ENCODE data around the gene ALG1. TPM values are rescaled to one million over a fixed set of nuclear protein-coding genes. Genes with fewer than 3 reads are reported as not detected.
A peak's percentile ranks its signal among the peaks of the same experiment; 100 is the strongest.

ALG1 gene
- total and polyA plus RNA-seq, 2 of the 13 experiments (the other 11 are each of a cell fraction or from before 2014, with no cell fraction given): 43.3 to 75.6 TPM

DNA sequence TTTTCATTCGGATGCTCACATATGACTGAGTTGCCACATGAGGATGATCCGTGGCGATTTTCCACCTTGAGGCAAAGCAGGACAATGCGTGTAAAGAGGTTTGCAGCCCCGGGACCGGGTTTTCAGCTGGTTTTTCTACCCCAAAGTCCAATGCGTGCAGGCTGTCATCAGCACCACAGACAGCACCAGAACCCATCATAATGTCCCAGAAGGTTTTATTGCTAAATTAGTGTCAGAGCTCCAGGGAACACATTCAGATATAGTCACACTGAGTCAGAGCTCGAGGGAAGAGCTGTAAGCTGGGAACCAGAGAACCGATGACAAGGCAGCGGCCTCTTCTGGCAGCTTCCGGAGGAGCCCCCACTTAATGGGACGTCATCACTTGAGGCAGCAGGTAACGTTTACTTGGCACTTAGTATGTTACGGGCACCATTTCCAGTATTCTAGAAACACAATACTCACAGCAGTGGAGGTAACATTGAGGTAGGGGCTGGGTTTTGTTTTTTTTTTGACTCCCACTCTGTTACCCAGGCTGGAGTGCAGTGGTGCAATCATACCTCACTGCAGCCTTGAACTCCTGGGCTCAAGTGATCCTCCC is 29.0 kb upstream of the ALG1 start (continued):
- peak; percentile 61 for TF ChIP-seq XRCC5 (optimal IDR thresholded peaks at IDR 0.05; ENCODE audit: low read length)
- TF ChIP-seq, protein P1, sequence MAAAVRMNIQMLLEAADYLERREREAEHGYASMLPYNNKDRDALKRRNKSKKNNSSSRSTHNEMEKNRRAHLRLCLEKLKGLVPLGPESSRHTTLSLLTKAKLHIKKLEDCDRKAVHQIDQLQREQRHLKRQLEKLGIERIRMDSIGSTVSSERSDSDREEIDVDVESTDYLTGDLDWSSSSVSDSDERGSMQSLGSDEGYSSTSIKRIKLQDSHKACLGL (CRISPR knock-in tag; IDR thresholded peaks at IDR 0.05): no peak
- TF ChIP-seq SOX5 (CRISPR knock-in tag; IDR thresholded peaks at IDR 0.05; ENCODE audit: borderline replicate concordance): no peak
- no peak for TF ChIP-seq ZBTB8A (CRISPR knock-in tag; IDR thresholded peaks at IDR 0.05; ENCODE audit: borderline replicate concordance, low read depth)
- 0 out of 2 replicates have a peak, but pooled peaks have one; percentile 8 for TF ChIP-seq ZNF543 (CRISPR knock-in tag; IDR thresholded peaks at IDR 0.05)
- 0 out of 2 replicates have a peak, but pooled peaks have one; percentile 37 for TF ChIP-seq ZSCAN20 (CRISPR knock-in tag; IDR thresholded peaks at IDR 0.05; ENCODE audit: borderline replicate concordance)
- TF ChIP-seq RFX3 (CRISPR knock-in tag; IDR thresholded peaks at IDR 0.05): no peak
- peak; percentile 22; the same call in 1 of the 2 replicates for TF ChIP-seq JUN (CRISPR knock-in tag; IDR thresholded peaks at IDR 0.05)
- TF ChIP-seq, protein P2, sequence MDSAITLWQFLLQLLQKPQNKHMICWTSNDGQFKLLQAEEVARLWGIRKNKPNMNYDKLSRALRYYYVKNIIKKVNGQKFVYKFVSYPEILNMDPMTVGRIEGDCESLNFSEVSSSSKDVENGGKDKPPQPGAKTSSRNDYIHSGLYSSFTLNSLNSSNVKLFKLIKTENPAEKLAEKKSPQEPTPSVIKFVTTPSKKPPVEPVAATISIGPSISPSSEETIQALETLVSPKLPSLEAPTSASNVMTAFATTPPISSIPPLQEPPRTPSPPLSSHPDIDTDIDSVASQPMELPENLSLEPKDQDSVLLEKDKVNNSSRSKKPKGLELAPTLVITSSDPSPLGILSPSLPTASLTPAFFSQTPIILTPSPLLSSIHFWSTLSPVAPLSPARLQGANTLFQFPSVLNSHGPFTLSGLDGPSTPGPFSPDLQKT (CRISPR knock-in tag; IDR thresholded peaks at IDR 0.05; ENCODE audit: borderline replicate concordance): no peak
- TF ChIP-seq TRIM24 (CRISPR knock-in tag; IDR thresholded peaks at IDR 0.05): no peak
- TF ChIP-seq, protein P3, sequence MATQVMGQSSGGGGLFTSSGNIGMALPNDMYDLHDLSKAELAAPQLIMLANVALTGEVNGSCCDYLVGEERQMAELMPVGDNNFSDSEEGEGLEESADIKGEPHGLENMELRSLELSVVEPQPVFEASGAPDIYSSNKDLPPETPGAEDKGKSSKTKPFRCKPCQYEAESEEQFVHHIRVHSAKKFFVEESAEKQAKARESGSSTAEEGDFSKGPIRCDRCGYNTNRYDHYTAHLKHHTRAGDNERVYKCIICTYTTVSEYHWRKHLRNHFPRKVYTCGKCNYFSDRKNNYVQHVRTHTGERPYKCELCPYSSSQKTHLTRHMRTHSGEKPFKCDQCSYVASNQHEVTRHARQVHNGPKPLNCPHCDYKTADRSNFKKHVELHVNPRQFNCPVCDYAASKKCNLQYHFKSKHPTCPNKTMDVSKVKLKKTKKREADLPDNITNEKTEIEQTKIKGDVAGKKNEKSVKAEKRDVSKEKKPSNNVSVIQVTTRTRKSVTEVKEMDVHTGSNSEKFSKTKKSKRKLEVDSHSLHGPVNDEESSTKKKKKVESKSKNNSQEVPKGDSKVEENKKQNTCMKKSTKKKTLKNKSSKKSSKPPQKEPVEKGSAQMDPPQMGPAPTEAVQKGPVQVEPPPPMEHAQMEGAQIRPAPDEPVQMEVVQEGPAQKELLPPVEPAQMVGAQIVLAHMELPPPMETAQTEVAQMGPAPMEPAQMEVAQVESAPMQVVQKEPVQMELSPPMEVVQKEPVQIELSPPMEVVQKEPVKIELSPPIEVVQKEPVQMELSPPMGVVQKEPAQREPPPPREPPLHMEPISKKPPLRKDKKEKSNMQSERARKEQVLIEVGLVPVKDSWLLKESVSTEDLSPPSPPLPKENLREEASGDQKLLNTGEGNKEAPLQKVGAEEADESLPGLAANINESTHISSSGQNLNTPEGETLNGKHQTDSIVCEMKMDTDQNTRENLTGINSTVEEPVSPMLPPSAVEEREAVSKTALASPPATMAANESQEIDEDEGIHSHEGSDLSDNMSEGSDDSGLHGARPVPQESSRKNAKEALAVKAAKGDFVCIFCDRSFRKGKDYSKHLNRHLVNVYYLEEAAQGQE (IDR thresholded peaks at IDR 0.05; ENCODE audit: borderline replicate concordance in 1 of 2, low read depth in 1 of 2, low read length in 2 of 2): peak; percentile 1 to 86
- no peak for TF ChIP-seq ZNF326 (CRISPR knock-in tag; IDR thresholded peaks at IDR 0.05; ENCODE audit: borderline replicate concordance)
- no peak for TF ChIP-seq DPF2 (CRISPR knock-in tag; IDR thresholded peaks at IDR 0.05; ENCODE audit: borderline replicate concordance, low read depth)
- TF ChIP-seq NFE2L1 (CRISPR knock-in tag; IDR thresholded peaks at IDR 0.05; ENCODE audit: borderline replicate concordance): no peak
- 0 out of 2 replicates have a peak, but pooled peaks have one; percentile 43 for TF ChIP-seq BRD4 (CRISPR knock-in tag; IDR thresholded peaks at IDR 0.05)
- peak; percentile 48; the same call in 1 of the 2 replicates for TF ChIP-seq IRF2 (CRISPR knock-in tag; IDR thresholded peaks at IDR 0.05)
- no peak for TF ChIP-seq ZNF558 (CRISPR knock-in tag; IDR thresholded peaks at IDR 0.05; ENCODE audit: borderline replicate concordance)
- no peak for TF ChIP-seq SOX13 (IDR thresholded peaks at IDR 0.05)
- peak in 1 of 2 experiments; percentile 4; a peak in 1 of 4 replicates for TF ChIP-seq SOX13 (CRISPR knock-in tag; conservative IDR thresholded peaks at IDR 0.05 in 1 of 2, IDR thresholded peaks at IDR 0.05 in 1 of 2)
- TF ChIP-seq, protein P4, sequence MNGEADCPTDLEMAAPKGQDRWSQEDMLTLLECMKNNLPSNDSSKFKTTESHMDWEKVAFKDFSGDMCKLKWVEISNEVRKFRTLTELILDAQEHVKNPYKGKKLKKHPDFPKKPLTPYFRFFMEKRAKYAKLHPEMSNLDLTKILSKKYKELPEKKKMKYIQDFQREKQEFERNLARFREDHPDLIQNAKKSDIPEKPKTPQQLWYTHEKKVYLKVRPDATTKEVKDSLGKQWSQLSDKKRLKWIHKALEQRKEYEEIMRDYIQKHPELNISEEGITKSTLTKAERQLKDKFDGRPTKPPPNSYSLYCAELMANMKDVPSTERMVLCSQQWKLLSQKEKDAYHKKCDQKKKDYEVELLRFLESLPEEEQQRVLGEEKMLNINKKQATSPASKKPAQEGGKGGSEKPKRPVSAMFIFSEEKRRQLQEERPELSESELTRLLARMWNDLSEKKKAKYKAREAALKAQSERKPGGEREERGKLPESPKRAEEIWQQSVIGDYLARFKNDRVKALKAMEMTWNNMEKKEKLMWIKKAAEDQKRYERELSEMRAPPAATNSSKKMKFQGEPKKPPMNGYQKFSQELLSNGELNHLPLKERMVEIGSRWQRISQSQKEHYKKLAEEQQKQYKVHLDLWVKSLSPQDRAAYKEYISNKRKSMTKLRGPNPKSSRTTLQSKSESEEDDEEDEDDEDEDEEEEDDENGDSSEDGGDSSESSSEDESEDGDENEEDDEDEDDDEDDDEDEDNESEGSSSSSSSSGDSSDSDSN (CRISPR knock-in tag; IDR thresholded peaks at IDR 0.05): 0 out of 2 replicates have a peak, but pooled peaks have one; percentile 9
- no peak for TF ChIP-seq ZNF589 (CRISPR knock-in tag; conservative IDR thresholded peaks at IDR 0.05)
- peak; percentile 37; the same call in 1 of the 2 replicates for TF ChIP-seq ELF3 (CRISPR knock-in tag; IDR thresholded peaks at IDR 0.05)
- TF ChIP-seq BORCS8-MEF2B (CRISPR knock-in tag; IDR thresholded peaks at IDR 0.05): no peak
